H1 (cell line): Measurements from ENCODE around the gene UQCC3. TPM values are rescaled to one million over a fixed set of nuclear protein-coding genes. Genes with fewer than 3 reads are reported as not detected.

Experiments
- CTCF ChIA-PET: fragments of 300-600 bp; sonication (Branson Sonifier 250); formaldehyde crosslinking; loops from one replicate; lab custom pipeline; 2021; ENCODE audit not compliant: partially characterized antibody; lab: Charles Lee
- POLR2A ChIA-PET: fragments of 300-600 bp; sonication (Branson Sonifier 250); formaldehyde crosslinking; loops from one replicate; lab custom pipeline; 2021; ENCODE audit warnings: inconsistent platforms; ENCODE audit not compliant: partially characterized antibody; lab: Charles Lee
- DNase-seq, 2 experiments: peaks; one replicate each; pipeline versions ENCODE4 v3.0.0 to v3.0.0-alpha.2; 2010 to 2022; ENCODE audit warnings: low spot score in 2 of 2, low read depth in 1 of 2, mixed read lengths in 1 of 2
- FAIRE-seq: peaks from 2 replicates; lab custom pipeline; 2011; peaks lifted over from hg19 to GRCh38; lab: Jason Lieb, UNC
- H2AFZ ChIP-seq: 2 replicates; pipeline ENCODE4 v1.8.1; 2012; ENCODE audit warnings: low read length, inconsistent platforms
- H2AK5ac ChIP-seq: 2 replicates; pipeline ENCODE4 v1.6.1; 2013; ENCODE audit warnings: low read depth, low read length
- H2BK120ac ChIP-seq: replicated peaks from 2 replicates; pipeline ENCODE3; 2013; ENCODE audit warnings: low read depth, low read length, inconsistent platforms
- H2BK12ac ChIP-seq: 2 replicates; pipeline ENCODE4 v1.6.1; 2013; ENCODE audit warnings: low read depth, low read length
- H2BK15ac ChIP-seq: 2 replicates; pipeline ENCODE4 v1.6.1; 2013; ENCODE audit warnings: low read length
- H2BK20ac ChIP-seq: 2 replicates; pipeline ENCODE4 v1.6.1; 2013; ENCODE audit warnings: low read length
- H2BK5ac ChIP-seq: 2 replicates; pipeline ENCODE4 v1.6.1; 2013; ENCODE audit warnings: low read depth, low read length
- H3K14ac ChIP-seq: 2 replicates; pipeline ENCODE4 v1.6.1; 2013; ENCODE audit warnings: inconsistent platforms; ENCODE audit not compliant: insufficient read length
- H3K18ac ChIP-seq: 2 replicates; pipeline ENCODE4 v1.6.1; 2013; ENCODE audit warnings: low read length; ENCODE audit errors: extremely low read depth
- H3K23ac ChIP-seq: 2 replicates; pipeline ENCODE4 v1.6.1; 2013; ENCODE audit warnings: inconsistent platforms; ENCODE audit not compliant: insufficient read length
- H3K23me2 ChIP-seq: 2 replicates; pipeline ENCODE4 v1.6.1; 2013; ENCODE audit warnings: low read depth, low read length
- H3K27ac ChIP-seq: 2 replicates; pipeline ENCODE4 v1.6.1; 2011; ENCODE audit warnings: low read depth, low read length, inconsistent platforms
- H3K27me3 ChIP-seq, 4 experiments: replicated peaks in 1 of 4; 1 replicate in 1 of 4; 2 replicates in 3 of 4; pipeline versions ENCODE4 v1.6.1 to v1.8.1; 2011 to 2013; ENCODE audit warnings: low read length in 3 of 4, mild to moderate bottlenecking in 3 of 4, inconsistent platforms in 2 of 4, mixed read lengths in 2 of 4, moderate library complexity in 1 of 4; ENCODE audit not compliant: control insufficient read depth in 3 of 4, insufficient read depth in 3 of 4; ENCODE audit errors: extremely low read depth in 1 of 4
- H3K36me3 ChIP-seq, 4 experiments: 2 replicates each; pipeline versions ENCODE4 v1.6.1 to v1.8.1; 2011 to 2013; ENCODE audit warnings: mild to moderate bottlenecking in 4 of 4, low read length in 3 of 4, moderate library complexity in 2 of 4, control low read depth in 1 of 4, inconsistent platforms in 1 of 4; ENCODE audit not compliant: insufficient read depth in 4 of 4, control insufficient read depth in 2 of 4
- H3K4ac ChIP-seq: replicated peaks from 2 replicates; pipeline ENCODE3; 2013; ENCODE audit warnings: low read length, low read depth, mixed read lengths, inconsistent platforms; ENCODE audit not compliant: insufficient read length
- H3K4me1 ChIP-seq, 4 experiments: replicated peaks in 1 of 4; 1 replicate in 1 of 4; 2 replicates in 3 of 4; pipeline versions ENCODE4 v1.6.1 to v1.8.1; 2011 to 2013; ENCODE audit warnings: low read length in 3 of 4, inconsistent platforms in 2 of 4, mixed read lengths in 1 of 4; ENCODE audit not compliant: insufficient read depth in 4 of 4, control insufficient read depth in 3 of 4
- H3K4me2 ChIP-seq, 2 experiments: 2 replicates each; pipeline versions ENCODE4 v1.6.1 to v1.8.1; 2011 to 2013; ENCODE audit warnings: low read depth in 2 of 2, low read length in 2 of 2, control low read depth in 1 of 2, inconsistent platforms in 1 of 2, mild to moderate bottlenecking in 1 of 2; ENCODE audit not compliant: insufficient read depth in 1 of 2
- H3K4me3 ChIP-seq, 4 experiments: fragments of 200-600, 300-600 bp in 1 of 4; sonication (generic), shearing (Covaris generic), sonication (Bioruptor Twin) in 1 of 4; 2 replicates each; pipeline versions ENCODE4 v1.5.1 to v1.8.1; 2011 to 2016; ENCODE audit warnings: low read length in 4 of 4, low read depth in 3 of 4, control low read depth in 2 of 4, inconsistent platforms in 2 of 4, mild to moderate bottlenecking in 2 of 4, mixed read lengths in 1 of 4, moderate library complexity in 1 of 4; ENCODE audit not compliant: insufficient read depth in 2 of 4; ENCODE audit errors: extremely low read depth in 1 of 4
- H3K56ac ChIP-seq: replicated peaks from 2 replicates; pipeline ENCODE3; 2013; ENCODE audit warnings: low read depth, mild to moderate bottlenecking, mixed read lengths, low read length, inconsistent platforms; ENCODE audit not compliant: insufficient read length
- H3K79me1 ChIP-seq: 2 replicates; pipeline ENCODE4 v1.6.1; 2013; ENCODE audit warnings: low read depth, low read length, control low read depth
- H3K79me2 ChIP-seq, 2 experiments: 2 replicates each; pipeline versions ENCODE4 v1.6.1 to v1.8.1; 2012 to 2013; ENCODE audit warnings: low read length in 2 of 2, mild to moderate bottlenecking in 2 of 2, inconsistent platforms in 1 of 2; ENCODE audit not compliant: insufficient read depth in 2 of 2, control insufficient read depth in 1 of 2
- H3K9ac ChIP-seq, 4 experiments: replicated peaks in 1 of 4; 1 replicate in 1 of 4; 2 replicates in 3 of 4; pipeline versions ENCODE4 v1.6.1 to v1.8.1; 2011 to 2013; ENCODE audit warnings: low read depth in 3 of 4, low read length in 3 of 4, control low read depth in 2 of 4, mild to moderate bottlenecking in 2 of 4, moderate library complexity in 2 of 4, inconsistent platforms in 1 of 4; ENCODE audit errors: extremely low read depth in 1 of 4
- H3K9me3 ChIP-seq, 2 experiments: 2 replicates each; pipeline versions ENCODE4 v1.6.1 to v1.8.1; 2012 to 2013; ENCODE audit warnings: mild to moderate bottlenecking in 2 of 2, moderate library complexity in 2 of 2, control low read depth in 1 of 2, inconsistent platforms in 1 of 2, low read depth in 1 of 2, low read length in 1 of 2, mixed read lengths in 1 of 2; ENCODE audit not compliant: insufficient read depth in 2 of 2
- H4K20me1 ChIP-seq, 2 experiments: replicated peaks in 1 of 2; 2 replicates each; pipeline versions ENCODE3 to v1.8.1; 2011 to 2013; ENCODE audit warnings: inconsistent platforms in 2 of 2, low read length in 2 of 2, mild to moderate bottlenecking in 1 of 2; ENCODE audit not compliant: insufficient read depth in 2 of 2, control insufficient read depth in 1 of 2
- H4K5ac ChIP-seq: 2 replicates; pipeline ENCODE4 v1.6.1; 2013; ENCODE audit warnings: low read length, low read depth, mixed read lengths, inconsistent platforms; ENCODE audit not compliant: insufficient read length
- H4K8ac ChIP-seq: 2 replicates; pipeline ENCODE4 v1.8.0; 2013; ENCODE audit warnings: mild to moderate bottlenecking, moderate library complexity, low read length, inconsistent platforms; ENCODE audit not compliant: insufficient read depth; ENCODE audit errors: extremely low read depth
- H4K91ac ChIP-seq: replicated peaks from 2 replicates; pipeline ENCODE3; 2013; ENCODE audit warnings: low read length, mixed read lengths, inconsistent platforms; ENCODE audit not compliant: insufficient read length
- ATF3 ChIP-seq: IDR thresholded peaks from 2 replicates; pipeline ENCODE4 v1.6.1; 2011; ENCODE audit warnings: low read depth, mild to moderate bottlenecking, low read length; ENCODE audit not compliant: insufficient read depth
- BCL11A ChIP-seq, 2 experiments: IDR thresholded peaks; one replicate each; pipeline ENCODE4 v1.6.1; 2011; ENCODE audit warnings: low read depth in 2 of 2, low read length in 2 of 2, mild to moderate bottlenecking in 2 of 2
- CBX8 ChIP-seq: fragments of 300-800, 300-1000 bp; sonication (generic); IDR thresholded peaks from 2 replicates; pipeline ENCODE4 v1.7.1; 2016; ENCODE audit warnings: low read depth, low read length, borderline replicate concordance
- CHD1 ChIP-seq: IDR thresholded peaks from 2 replicates; pipeline ENCODE4 v1.6.1; 2012; ENCODE audit warnings: low read depth, low read length, improper control_type of control experiment
- NRF1 ChIP-seq: IDR thresholded peaks from 2 replicates; pipeline ENCODE4 v1.6.1; 2011; ENCODE audit warnings: mild to moderate bottlenecking, low read depth, low read length, improper control_type of control experiment
- POLR2A ChIP-seq, 2 experiments: IDR thresholded peaks; 1 replicate in 1 of 2; 2 replicates in 1 of 2; pipeline ENCODE4 v1.6.1; 2011; ENCODE audit warnings: low read depth in 2 of 2, low read length in 2 of 2, mild to moderate bottlenecking in 2 of 2; ENCODE audit errors: control extremely low read depth in 1 of 2
- POU5F1 ChIP-seq: IDR thresholded peaks from 2 replicates; pipeline ENCODE4 v1.6.1; 2011; ENCODE audit warnings: low read depth, mild to moderate bottlenecking, low read length, moderate library complexity
- SAP30 ChIP-seq: fragments of 300-600 bp; sonication (generic); IDR thresholded peaks from 2 replicates; pipeline ENCODE4 v1.7.1; 2012; ENCODE audit warnings: low read length, moderate library complexity, mild to moderate bottlenecking, inconsistent platforms; ENCODE audit not compliant: insufficient read depth, insufficient replicate concordance
- SP2 ChIP-seq: IDR thresholded peaks from 2 replicates; pipeline ENCODE4 v1.6.1; 2012; ENCODE audit warnings: mild to moderate bottlenecking, low read length, inconsistent platforms
- SRF ChIP-seq: IDR thresholded peaks from 2 replicates; pipeline ENCODE4 v1.6.1; 2011; ENCODE audit warnings: mild to moderate bottlenecking, low read depth, low read length, moderate library complexity
- SUZ12 ChIP-seq: fragments of 200-600 bp; sonication (generic); IDR thresholded peaks from 2 replicates; pipeline ENCODE4 v1.6.1; 2012; ENCODE audit warnings: mild to moderate bottlenecking, inconsistent platforms, low read length, moderate library complexity, mixed read lengths
- TEAD4 ChIP-seq: IDR thresholded peaks from 2 replicates; pipeline ENCODE4 v1.6.1; 2012; ENCODE audit warnings: low read depth, low read length, inconsistent platforms, mixed read lengths
- WGBS, 2 experiments: shearing (Covaris generic) in 1 of 2; methylation state at CpG; one replicate each; pipeline versions ENCODE4 v1.1.6 to v1.1.7; 2013 to 2015; ENCODE audit warnings: low lambda C conversion rate in 2 of 2, mixed read lengths in 2 of 2, inconsistent platforms in 1 of 2, low coverage in 1 of 2, missing lambda C conversion rate in 1 of 2; ENCODE audit not compliant: insufficient replicate concordance in 2 of 2, insufficient coverage in 1 of 2, insufficient read length in 1 of 2; ENCODE audit errors: extremely low coverage in 1 of 2, missing lambda C conversion rate in 1 of 2; 5-methylcytosine and 5-hydroxymethylcytosine counted together
- polyA plus RNA-seq, 7 experiments: library from polyadenylated mRNA; depleted of rRNA in 3 of 7; stranded (reverse) in 5 of 7; unstranded in 2 of 7; fragments of >200 nt in 5 of 7; fragments of 200-250 nt in 2 of 7; gene quantifications; 1 replicate in 5 of 7; 2 replicates in 1 of 7; 4 replicates in 1 of 7; pipeline versions ENCODE4 v1.2.1 to v1.2.3, GENCODE V29; 2011 to 2013; ENCODE audit warnings: missing spikeins in 2 of 7, mixed read lengths in 2 of 7
- total RNA-seq: library from RNA; stranded (reverse); fragmentation: NEBNext Ultra II Directional; extraction: Animal tissue kit (Norgen Biotek cat#: 25700); gene quantifications from 2 replicates; pipeline ENCODE4 v1.2.1, GENCODE V29; 2021

The UQCC3 gene
- total and polyA plus RNA-seq, 2 of the 8 experiments (the other 6 are each of a cell fraction or from before 2014, with no cell fraction given) = 14.2 to 15.7 TPM

DNA sequence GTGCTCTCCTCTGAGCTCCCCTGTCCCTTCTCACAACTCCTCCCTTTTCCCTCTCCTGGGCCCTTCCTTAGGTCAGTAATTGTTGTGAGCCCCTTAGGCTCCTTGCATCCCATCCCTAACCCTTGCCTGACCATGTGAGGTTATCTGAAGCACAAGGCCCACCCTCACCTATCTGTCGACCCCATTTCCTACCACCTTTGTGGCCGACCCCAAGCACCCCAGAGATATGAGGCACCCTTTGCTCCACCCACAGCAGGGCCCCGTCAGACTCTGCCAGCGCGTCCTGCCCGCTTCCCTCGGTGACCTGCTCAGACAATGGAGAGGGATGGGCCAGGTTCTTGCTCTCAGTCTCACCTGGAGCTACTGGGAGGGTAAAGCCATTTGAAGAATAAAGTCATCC is 37.3 kb downstream of the UQCC3 start:
- Histone ChIP-seq H3K27ac (peak overlapping the region; percentile 78; the same call in 1 of the 2 replicates), H3K23ac (no peak overlapping the region), H2AFZ (peak overlapping the region; percentile 33; the same call in 1 of the 2 replicates), H2BK20ac (no peak overlapping the region), H4K91ac (peak overlapping the region; percentile 45), H3K4me1 (peaks cover 7 to 34% (median 20%) of the 10 kb centered on the region in 4 experiments), H3K4me3 (peak overlapping the region; percentile 68 to 89 (median 84)), H3K27me3 (no peaks in the 10 kb centered on the region), H4K8ac (peak overlapping the region; percentile 100; the same call in 1 of the 2 replicates), H3K4ac (no peak overlapping the region), H3K79me1 (no peaks in the 10 kb centered on the region; the same call in 1 of the 2 replicates), H2BK12ac (peak overlapping the region; percentile 85; the same call in 1 of the 2 replicates), H2BK5ac (peak overlapping the region; percentile 82), H2BK15ac (0 out of 2 replicates have a peak overlapping the region, but pooled peaks have one; percentile 50), H3K36me3 (peaks cover 12 to 33% (median 17%) of the 10 kb centered on the region in 4 experiments), H4K20me1 (no peaks in the 10 kb centered on the region), H3K79me2 (peaks cover 0 to 9% of the 10 kb centered on the region in 2 experiments; a peak in 1 of 4 replicates), H3K23me2 (peaks cover 22% of the 10 kb centered on the region), H3K9ac (peak overlapping the region; percentile 61 to 81 (median 70); a peak in 6 of 7 replicates), H3K9me3 (no peaks in the 10 kb centered on the region), H3K14ac (no peak overlapping the region), H3K18ac (peak overlapping the region; percentile 79; the same call in 1 of the 2 replicates), H3K4me2 (peak overlapping the region; percentile 99), H4K5ac (peak overlapping the region; percentile 14), H2AK5ac (peak overlapping the region; percentile 25; the same call in 1 of the 2 replicates), H3K56ac (no peak overlapping the region), H2BK120ac (no peak overlapping the region)
- ChIA-PET CTCF (interaction anchor here (0.6 to 3.8 kb wide), 10 partner anchors 12 to 365 kb away, joined by 3 to 21 read pairs (median 4); partner anchors contain the start of genes LBHD1, UBXN1, UQCC3 and ZBTB3), POLR2A (interaction anchor here (0.6 to 61.4 kb wide), 33 partner anchors 9 to 172 kb away, joined by 3 to 2041 read pairs (median 8); partner anchors contain the start of genes B3GAT3, C11orf98, CSKMT and EEF1G)
- DNase-seq (peak in 1 of 2 experiments; percentile 69), FAIRE-seq (no peak)
- WGBS, 2 experiments = 7% methylated on average over 7 of the region's 7 CpGs; no CpG with 5 or more reads in 1 of the 2 experiments
- no peak for TF ChIP-seq POU5F1
- no peak for TF ChIP-seq CBX8
- TF ChIP-seq SAP30 = no peak
- TF ChIP-seq NRF1 = no peak
- no peak for TF ChIP-seq POLR2A (IDR thresholded peaks at IDR 0.05; ENCODE audit: control extremely low read depth in 1 of 2, low read depth in 2 of 2, low read length in 2 of 2)
- TF ChIP-seq TEAD4 = no peak
- TF ChIP-seq CHD1 = no peak
- TF ChIP-seq SRF = no peak
- TF ChIP-seq SUZ12 = 0 out of 2 replicates have a peak, but pooled peaks have one; percentile 13
- TF ChIP-seq ATF3 = no peak
- no peak for TF ChIP-seq BCL11A (IDR thresholded peaks at IDR 0.05; ENCODE audit: low read depth in 2 of 2, low read length in 2 of 2)
- TF ChIP-seq SP2 = no peak
